CD4-positive, alpha-beta T cell (primary cell): ENCODE results near the gene MYCBP. TPM values are rescaled to one million over a fixed set of nuclear protein-coding genes. Genes with fewer than 3 reads are reported as not detected.

Experiments
- ATAC-seq: fragments of 200-7000 bp; cut with Tn5 transposase; one replicate; pipeline ENCODE4 v1.10.0; 2022; ENCODE audit warnings: mild to moderate bottlenecking; ENCODE audit not compliant: poor library complexity
- CTCF ChIA-PET: fragments of 350-600 bp; sonication (Branson Sonifier 250); formaldehyde crosslinking; loops from one replicate; lab custom pipeline; 2021; ENCODE audit warnings: antibody characterized with exemption, inconsistent platforms; lab: Charles Lee
- POLR2A ChIA-PET: fragments of 350-600 bp; sonication (Branson Sonifier 250); formaldehyde crosslinking; loops from one replicate; lab custom pipeline; 2021; ENCODE audit warnings: antibody characterized with exemption, inconsistent platforms; lab: Charles Lee
- DNase-seq, 14 experiments: peaks; one replicate each; pipeline ENCODE4 v3.0.0-alpha.2; 2013 to 2020; ENCODE audit warnings: mixed read lengths in 2 of 14
- H3K27ac ChIP-seq, 2 donors: one replicate each; pipeline versions ENCODE4 v1.5.1 to v1.7.0; 2013; ENCODE audit warnings: low read length in 2 of 2, low read depth in 1 of 2, mild to moderate bottlenecking in 1 of 2
- H3K27me3 ChIP-seq, 2 experiments: 1 replicate in 1 of 2; 2 replicates in 1 of 2; pipeline versions ENCODE4 v1.6.1 to v1.7.0; 2013; ENCODE audit warnings: low read length in 2 of 2, control low read depth in 1 of 2, mild to moderate bottlenecking in 1 of 2, moderate library complexity in 1 of 2; ENCODE audit not compliant: insufficient read depth in 2 of 2, control insufficient read depth in 1 of 2
- H3K36me3 ChIP-seq: one replicate; pipeline ENCODE4 v1.6.1; 2013; ENCODE audit warnings: low read length, control low read depth; ENCODE audit not compliant: insufficient read depth
- H3K4me1 ChIP-seq: one replicate; pipeline ENCODE4 v1.6.1; 2013; ENCODE audit warnings: low read length, control low read depth; ENCODE audit not compliant: insufficient read depth
- H3K4me3 ChIP-seq: one replicate; pipeline ENCODE4 v1.5.1; 2013; ENCODE audit warnings: mild to moderate bottlenecking, low read length, moderate library complexity
- H3K9me3 ChIP-seq, 2 experiments: 1 replicate in 1 of 2; 2 replicates in 1 of 2; pipeline versions ENCODE4 v1.6.1 to v1.7.0; 2013; ENCODE audit warnings: low read length in 2 of 2, mild to moderate bottlenecking in 2 of 2, control low read depth in 1 of 2, moderate library complexity in 1 of 2; ENCODE audit not compliant: control insufficient read depth in 1 of 2, insufficient read depth in 1 of 2
- H3K27ac Mint-ChIP-seq: one replicate; pipeline ENCODE4 v1.8.0; 2020; ENCODE audit warnings: mixed read lengths
- H3K27me3 Mint-ChIP-seq: one replicate; pipeline ENCODE4 v1.8.0; 2021; ENCODE audit warnings: mixed read lengths
- H3K36me3 Mint-ChIP-seq: one replicate; pipeline ENCODE4 v1.8.0; 2021; ENCODE audit warnings: low read depth, mixed read lengths
- H3K4me1 Mint-ChIP-seq: one replicate; pipeline ENCODE4 v1.8.0; 2021; ENCODE audit warnings: low read depth, mixed read lengths
- H3K4me3 Mint-ChIP-seq: one replicate; pipeline ENCODE4 v1.8.0; 2020; ENCODE audit warnings: mild to moderate bottlenecking, mixed read lengths
- H3K9me3 Mint-ChIP-seq: one replicate; pipeline ENCODE4 v1.8.0; 2020; ENCODE audit warnings: mixed read lengths
- CTCF ChIP-seq: fragments of 200-600 bp; IDR thresholded peaks from one replicate; pipeline ENCODE4 v1.8.0; 2022; ENCODE audit warnings: antibody characterized with exemption, mild to moderate bottlenecking
- intact Hi-C, 2 experiments: fragments of 100-400 bp; cut with DNase I in 1 of 2; cut with micrococcal nuclease in 1 of 2; formaldehyde crosslinking; loops; one replicate each; pipeline versions ENCODE4 v1.15.1 to v1.9.0; 2023 to 2025; cut with DNase I, micrococcal nuclease
- total RNA-seq, 174 experiments: library from RNA in 2 of 174; stranded (reverse) in 2 of 174; gene quantifications; one replicate each; pipeline ENCODE4 v1.2.3 and lab custom pipeline; 2021 to 2026

The MYCBP gene
- total RNA-seq, 2 experiments from 2014 or later, result 1.5 to 2.2 TPM

- peaks cover 0 to 26% of the 10 kb centered on the region in 2 experiments for H3K9me3 ChIP-seq
- Mint-ChIP-seq H3K27ac (no peak overlapping the region), H3K27me3 (peaks cover 84% of the 10 kb centered on the region), H3K4me3 (no peak overlapping the region), H3K9me3 (no peaks in the 10 kb centered on the region), H3K36me3 (no peaks in the 10 kb centered on the region), H3K4me1 (peaks cover 12% of the 10 kb centered on the region)
- no peak for TF ChIP-seq CTCF
- H3K36me3 ChIP-seq, result no peaks in the 10 kb centered on the region
- CTCF ChIA-PET, result interaction anchor here (0.6 to 1.1 kb wide), 3 partner anchors 16 to 793 kb away, joined by 3 read pairs; no protein-coding TSS in a partner anchor
- no peak for DNase-seq
- ATAC-seq, result no peak
- no peak overlapping the region for H3K27ac ChIP-seq
- intact Hi-C loops, result loop anchor here in 1 of 2 experiments (5.0 kb wide), 2 partner anchors 457 to 792 kb away; no protein-coding TSS in a partner anchor
- peaks cover 55 to 83% of the 10 kb centered on the region in 2 experiments for H3K27me3 ChIP-seq
- no peak overlapping the region for H3K4me3 ChIP-seq
- H3K4me1 ChIP-seq, result peaks cover 16% of the 10 kb centered on the region
- POLR2A ChIA-PET, result no interaction called here
These were observed 53.6 kb downstream of the MYCBP start for GRCh38 chr1:38819516-38819915.

- peaks cover 12% of the 10 kb centered on the region for H3K4me1 Mint-ChIP-seq
- no peak overlapping the region for H3K4me3 ChIP-seq
- no peaks in the 10 kb centered on the region for H3K36me3 Mint-ChIP-seq
- H3K27me3 Mint-ChIP-seq, result peaks cover 84% of the 10 kb centered on the region
- ChIA-PET CTCF (interaction anchor here (1.0 kb wide), 1 partner anchor 16 kb away, joined by 3 read pairs; no protein-coding TSS in a partner anchor), POLR2A (no interaction called here)
- peaks cover 54 to 82% of the 10 kb centered on the region in 2 experiments for H3K27me3 ChIP-seq
- no peak for ATAC-seq
- intact Hi-C loops, result loop anchor here in 1 of 2 experiments (5.0 kb wide), 2 partner anchors 457 to 792 kb away; no protein-coding TSS in a partner anchor
- peaks cover 0 to 26% of the 10 kb centered on the region in 2 experiments for H3K9me3 ChIP-seq
- H3K4me1 ChIP-seq, result peaks cover 16% of the 10 kb centered on the region
- no peak overlapping the region for H3K27ac ChIP-seq
- no peaks in the 10 kb centered on the region for H3K36me3 ChIP-seq
- H3K27ac Mint-ChIP-seq, result no peak overlapping the region
- DNase-seq, result no peak
- no peak overlapping the region for H3K4me3 Mint-ChIP-seq
- TF ChIP-seq CTCF, result no peak
- no peaks in the 10 kb centered on the region for H3K9me3 Mint-ChIP-seq
These were observed 54.1 kb downstream of the MYCBP start for GRCh38 chr1:38819040-38819439.

GRCh38 chr1:38818175-38818976 lies 54.8 kb downstream of the MYCBP start:
- H3K27ac ChIP-seq, result no peak overlapping the region
- H3K36me3 ChIP-seq, result no peaks in the 10 kb centered on the region
- Mint-ChIP-seq H3K4me1 (peaks cover 12% of the 10 kb centered on the region), H3K27ac (no peak overlapping the region), H3K9me3 (no peaks in the 10 kb centered on the region), H3K27me3 (peaks cover 91% of the 10 kb centered on the region), H3K36me3 (no peaks in the 10 kb centered on the region), H3K4me3 (peak overlapping the region; percentile 51)
- ChIA-PET CTCF (interaction anchor here (1.0 kb wide), 1 partner anchor 17 kb away, joined by 3 read pairs; no protein-coding TSS in a partner anchor), POLR2A (no interaction called here)
- DNase-seq (peak in 13 of 14 experiments; percentile 11 to 62 (median 37)), ATAC-seq (peak; percentile 48)
- H3K9me3 ChIP-seq, result peaks cover 0 to 26% of the 10 kb centered on the region in 2 experiments
- H3K4me3 ChIP-seq, result peak overlapping the region; percentile 26
- intact Hi-C loops, result loop anchor here in 1 of 2 experiments (5.0 kb wide), 2 partner anchors 456 to 791 kb away; no protein-coding TSS in a partner anchor
- TF ChIP-seq CTCF, result peak; percentile 71
- peaks cover 57 to 87% of the 10 kb centered on the region in 2 experiments for H3K27me3 ChIP-seq
- H3K4me1 ChIP-seq, result peaks cover 16% of the 10 kb centered on the region
